LHCN-M2 (cell line): ENCODE data around the gene ADRB1. TPM values are rescaled to one million over a fixed set of nuclear protein-coding genes. Genes with fewer than 3 reads are reported as not detected.

Experiments
- DNase-seq: peaks from one replicate; pipeline ENCODE4 v3.0.0-alpha.2; 2012; ENCODE audit warnings: low read depth
- total RNA-seq: library from RNA; depleted of rRNA; stranded (reverse); fragments of >200 nt; gene quantifications from 2 replicates; pipeline ENCODE4 v1.2.3, GENCODE V29; 2014

The ADRB1 gene
- total RNA-seq, 1 experiment from 2014 or later = 0.11 TPM

GRCh38 chr10:114026189-114027040, 17.3 kb upstream of the ADRB1 start:
- DNase-seq = peak; percentile 84

DNA sequence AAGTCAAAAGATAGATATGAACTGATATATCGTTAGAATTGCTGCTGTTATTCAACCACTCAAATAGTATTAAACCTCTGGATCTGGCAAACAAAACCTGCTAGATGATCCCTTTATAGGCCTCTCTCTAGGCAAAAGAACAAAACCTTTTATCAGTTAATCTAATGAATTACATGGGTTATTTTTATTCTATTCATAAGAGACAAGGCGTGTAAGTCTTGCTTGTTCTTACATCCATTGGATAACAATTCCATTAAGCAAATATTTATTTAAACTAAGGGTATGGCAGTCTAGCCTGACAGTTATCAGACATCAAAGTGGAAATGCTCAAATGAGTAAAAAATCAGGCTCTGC, 16.6 kb upstream of the ADRB1 start:
- no peak for DNase-seq

DNA sequence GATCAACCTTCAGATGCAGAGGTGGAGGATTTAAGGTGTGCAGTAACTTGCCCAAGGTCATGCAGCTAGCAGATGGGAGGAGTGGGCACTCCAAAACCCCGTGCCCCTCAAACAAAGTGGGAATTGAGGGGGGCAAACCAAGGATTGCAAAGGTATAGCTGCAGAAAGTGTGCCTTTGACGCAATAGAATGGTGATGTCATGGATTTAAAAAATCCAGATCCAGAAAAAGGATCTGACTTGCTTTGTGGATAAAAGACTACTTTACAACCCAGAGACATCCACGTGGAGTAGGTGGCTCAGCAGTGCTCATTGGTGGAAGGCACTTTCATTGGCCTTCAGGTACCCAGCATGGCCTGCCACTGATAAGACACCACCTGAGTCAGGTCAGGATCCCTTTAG, 15.7 kb upstream of the ADRB1 start:
- DNase-seq = no peak

GRCh38 chr10:114028425-114028824, 15.2 kb upstream of the ADRB1 start:
- no peak for DNase-seq

DNA sequence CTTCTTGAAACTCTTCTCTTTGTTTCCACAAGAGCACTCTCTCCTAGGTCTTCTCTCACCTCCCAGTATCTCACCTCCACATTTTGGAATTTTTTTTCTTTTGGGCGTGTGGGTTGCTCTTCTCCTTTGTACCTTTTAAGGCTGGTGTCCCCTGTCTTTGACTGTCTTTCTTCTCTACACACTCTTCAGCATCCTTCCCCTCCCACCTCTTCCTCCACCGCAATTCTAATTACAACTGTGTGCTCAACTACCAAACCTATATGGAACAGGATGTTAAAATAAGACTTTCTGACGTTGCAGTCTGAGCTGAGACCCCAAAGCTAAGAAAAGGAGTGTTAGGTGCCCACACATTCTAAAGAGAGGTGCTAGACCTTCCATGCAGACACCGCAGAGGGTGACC, 14.0 kb upstream of the ADRB1 start:
- no peak for DNase-seq

GRCh38 chr10:114030140-114030539, 13.5 kb upstream of the ADRB1 start:
- no peak for DNase-seq

DNA sequence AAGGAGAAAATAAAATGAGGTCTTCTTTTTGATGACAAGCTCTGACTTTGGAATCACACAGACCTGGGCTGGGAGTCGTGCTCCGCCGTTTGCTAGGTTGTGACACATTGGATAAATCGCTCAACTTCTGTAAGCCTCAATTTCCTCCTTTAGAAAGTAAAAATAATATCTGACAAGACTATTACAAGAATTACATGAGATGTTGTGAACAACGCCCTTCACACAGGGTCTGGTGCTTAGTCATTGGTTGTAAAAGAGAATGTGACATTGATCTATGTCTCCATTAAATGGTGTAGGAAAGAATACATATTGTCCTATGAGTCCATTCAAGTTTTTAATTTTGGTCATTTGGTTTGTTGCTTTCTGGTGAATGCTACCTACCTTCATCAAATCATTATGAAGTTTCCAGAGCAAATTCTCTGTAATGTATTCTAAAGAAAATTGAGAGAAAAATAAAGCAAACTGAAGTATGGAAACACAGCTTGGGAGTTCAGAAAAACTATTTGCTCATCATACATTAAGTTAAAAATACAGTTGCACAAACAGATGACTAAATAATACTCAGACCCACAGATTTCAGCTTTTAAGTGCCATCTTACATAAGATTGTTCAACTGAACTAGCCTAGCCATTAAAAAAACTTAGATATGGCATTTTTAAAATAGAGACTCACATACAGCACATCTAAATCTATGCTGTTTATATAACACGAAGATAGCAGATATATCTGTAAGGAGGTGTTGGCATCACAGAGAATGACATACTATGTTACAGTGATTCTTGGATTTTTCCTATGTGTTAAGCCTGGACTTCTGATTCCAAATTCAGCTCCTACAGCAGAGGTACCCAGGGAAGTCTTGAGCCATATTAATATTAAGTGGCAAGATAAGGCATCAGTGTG, 12.3 kb upstream of the ADRB1 start:
- DNase-seq = peak; percentile 44

DNA sequence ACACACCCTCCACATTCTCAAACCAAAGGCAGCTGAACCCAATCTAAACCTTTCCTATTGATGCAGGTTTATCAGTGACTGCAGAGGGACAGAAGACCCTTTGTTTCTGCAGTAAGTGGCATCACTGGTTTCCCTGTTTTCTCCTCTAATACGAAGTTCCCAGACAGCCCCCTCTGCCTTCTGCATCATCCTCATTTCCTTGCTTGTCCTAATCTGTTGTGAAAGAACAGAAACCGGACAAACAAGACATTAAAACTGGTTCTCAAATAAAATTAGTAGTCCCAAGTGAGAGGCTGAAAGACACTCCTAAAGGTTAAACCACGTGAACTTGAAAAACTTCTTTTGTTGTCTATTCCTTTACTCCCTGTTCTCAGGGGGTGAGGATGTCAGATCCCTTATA, 10.1 kb upstream of the ADRB1 start:
- DNase-seq = no peak

GRCh38 chr10:114034923-114035645, 8.6 kb upstream of the ADRB1 start:
- DNase-seq = no peak

- DNase-seq = no peak
These were observed 7.9 kb upstream of the ADRB1 start for GRCh38 chr10:114035791-114036190.

- peak; percentile 54 for DNase-seq
These were observed 4.8 kb upstream of the ADRB1 start for GRCh38 chr10:114038819-114039218.

DNA sequence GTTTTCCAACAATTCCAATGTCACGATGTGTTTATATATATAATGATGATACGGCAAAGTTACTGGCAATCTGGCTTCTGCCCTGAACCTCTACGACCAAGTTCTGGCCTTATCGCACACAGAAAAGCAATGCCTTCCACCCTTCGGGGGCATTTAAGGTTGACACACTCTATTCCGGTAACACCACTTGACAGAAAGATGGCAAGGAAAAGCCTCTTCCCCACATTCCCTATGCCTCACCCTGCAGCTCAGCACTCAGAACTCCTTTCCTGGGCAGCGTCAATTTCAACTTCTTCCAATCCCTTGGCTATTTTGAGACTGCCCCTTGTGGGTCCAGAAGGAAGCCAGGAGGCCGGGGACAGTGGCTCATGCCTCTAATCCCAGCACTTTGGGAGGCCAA, 2.5 kb upstream of the ADRB1 start:
- no peak for DNase-seq

DNA sequence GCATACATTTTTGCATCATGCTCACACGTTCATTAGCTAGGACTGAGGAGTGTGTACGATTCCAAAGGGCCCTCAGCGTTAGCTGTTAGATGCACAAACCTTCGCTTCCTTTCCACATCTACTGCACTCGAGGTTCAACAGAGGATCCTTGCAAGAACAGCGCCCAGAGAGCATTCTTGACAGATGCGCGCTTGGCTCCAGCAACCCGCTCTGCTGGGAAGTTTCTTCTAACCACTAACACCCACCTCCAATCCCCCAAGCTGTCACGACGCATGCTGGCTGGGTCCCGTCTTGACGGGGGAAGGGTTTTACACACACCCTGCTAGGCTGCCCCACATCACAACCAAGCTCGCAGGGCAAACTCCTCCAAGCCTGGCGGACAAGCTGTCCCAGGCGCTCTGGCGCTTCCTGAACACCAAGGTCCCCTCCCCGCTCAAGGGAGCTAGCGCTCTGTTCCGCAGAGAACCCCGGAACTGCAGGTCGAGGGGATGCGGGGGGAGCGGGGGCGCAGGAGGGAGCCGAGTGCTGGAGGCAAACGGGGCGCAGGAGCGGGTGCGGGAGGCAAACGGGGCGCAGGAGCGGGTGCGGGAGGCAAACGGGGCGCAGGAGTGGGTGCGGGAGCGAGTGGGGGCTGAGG, 653 bp upstream of the ADRB1 start:
- no peak for DNase-seq

DNA sequence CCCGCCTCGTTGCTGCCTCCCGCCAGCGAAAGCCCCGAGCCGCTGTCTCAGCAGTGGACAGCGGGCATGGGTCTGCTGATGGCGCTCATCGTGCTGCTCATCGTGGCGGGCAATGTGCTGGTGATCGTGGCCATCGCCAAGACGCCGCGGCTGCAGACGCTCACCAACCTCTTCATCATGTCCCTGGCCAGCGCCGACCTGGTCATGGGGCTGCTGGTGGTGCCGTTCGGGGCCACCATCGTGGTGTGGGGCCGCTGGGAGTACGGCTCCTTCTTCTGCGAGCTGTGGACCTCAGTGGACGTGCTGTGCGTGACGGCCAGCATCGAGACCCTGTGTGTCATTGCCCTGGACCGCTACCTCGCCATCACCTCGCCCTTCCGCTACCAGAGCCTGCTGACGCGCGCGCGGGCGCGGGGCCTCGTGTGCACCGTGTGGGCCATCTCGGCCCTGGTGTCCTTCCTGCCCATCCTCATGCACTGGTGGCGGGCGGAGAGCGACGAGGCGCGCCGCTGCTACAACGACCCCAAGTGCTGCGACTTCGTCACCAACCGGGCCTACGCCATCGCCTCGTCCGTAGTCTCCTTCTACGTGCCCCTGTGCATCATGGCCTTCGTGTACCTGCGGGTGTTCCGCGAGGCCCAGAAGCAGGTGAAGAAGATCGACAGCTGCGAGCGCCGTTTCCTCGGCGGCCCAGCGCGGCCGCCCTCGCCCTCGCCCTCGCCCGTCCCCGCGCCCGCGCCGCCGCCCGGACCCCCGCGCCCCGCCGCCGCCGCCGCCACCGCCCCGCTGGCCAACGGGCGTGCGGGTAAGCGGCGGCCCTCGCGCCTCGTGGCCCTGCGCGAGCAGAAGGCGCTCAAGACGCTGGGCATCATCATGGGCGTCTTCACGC, 825 bp downstream of the ADRB1 start:
- DNase-seq = no peak

GRCh38 chr10:114045136-114046086, 1.7 kb downstream of the ADRB1 start:
- DNase-seq = no peak

- no peak for DNase-seq
These were observed 2.4 kb downstream of the ADRB1 start for GRCh38 chr10:114046087-114046458.

DNA sequence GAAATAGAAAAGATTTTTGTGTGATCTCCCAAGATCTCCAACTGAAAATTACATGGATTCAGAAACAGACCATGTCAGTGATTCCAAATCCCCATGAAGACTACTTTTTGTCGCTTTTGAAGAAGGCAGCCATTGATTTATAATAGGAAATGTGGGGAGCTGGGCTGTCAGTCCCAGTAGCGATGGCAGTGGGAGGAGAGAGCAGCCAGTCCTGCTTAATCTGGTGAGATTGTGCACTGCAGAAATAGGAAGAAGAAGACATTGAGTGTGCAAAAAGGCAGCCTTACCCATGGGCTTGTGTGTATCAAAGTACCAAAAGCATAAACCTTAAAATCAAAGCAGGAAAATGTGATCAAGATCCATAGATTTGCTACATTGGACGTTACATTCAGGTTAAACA, 4.8 kb downstream of the ADRB1 start:
- DNase-seq = no peak

- no peak for DNase-seq
These were observed 8.0 kb downstream of the ADRB1 start for GRCh38 chr10:114051714-114052113.

- DNase-seq = no peak
These were observed 8.6 kb downstream of the ADRB1 start for GRCh38 chr10:114052255-114052654.
